GM18502 (cell line): ENCODE measurements around the gene GALNTL6.
"Not testable (repeated sequence)": the region's sequence is repeated elsewhere in the genome, so short reads cannot be mapped to it uniquely, and the experiment has no call there.

Experiments
- ATAC-seq: cut with Tn5 transposase; IDR thresholded peaks from one replicate; pipeline ENCODE4 v1.9.1; 2021; ENCODE audit warnings: mild to moderate bottlenecking; ENCODE audit not compliant: unreplicated experiment, poor library complexity

Gene GALNTL6

GRCh38 chr4:173018446-173018845, 1205.2 kb downstream of the GALNTL6 start:
- ATAC-seq: no peak

- no peak for ATAC-seq
These were observed 1206.5 kb downstream of the GALNTL6 start for GRCh38 chr4:173019664-173020063.

DNA sequence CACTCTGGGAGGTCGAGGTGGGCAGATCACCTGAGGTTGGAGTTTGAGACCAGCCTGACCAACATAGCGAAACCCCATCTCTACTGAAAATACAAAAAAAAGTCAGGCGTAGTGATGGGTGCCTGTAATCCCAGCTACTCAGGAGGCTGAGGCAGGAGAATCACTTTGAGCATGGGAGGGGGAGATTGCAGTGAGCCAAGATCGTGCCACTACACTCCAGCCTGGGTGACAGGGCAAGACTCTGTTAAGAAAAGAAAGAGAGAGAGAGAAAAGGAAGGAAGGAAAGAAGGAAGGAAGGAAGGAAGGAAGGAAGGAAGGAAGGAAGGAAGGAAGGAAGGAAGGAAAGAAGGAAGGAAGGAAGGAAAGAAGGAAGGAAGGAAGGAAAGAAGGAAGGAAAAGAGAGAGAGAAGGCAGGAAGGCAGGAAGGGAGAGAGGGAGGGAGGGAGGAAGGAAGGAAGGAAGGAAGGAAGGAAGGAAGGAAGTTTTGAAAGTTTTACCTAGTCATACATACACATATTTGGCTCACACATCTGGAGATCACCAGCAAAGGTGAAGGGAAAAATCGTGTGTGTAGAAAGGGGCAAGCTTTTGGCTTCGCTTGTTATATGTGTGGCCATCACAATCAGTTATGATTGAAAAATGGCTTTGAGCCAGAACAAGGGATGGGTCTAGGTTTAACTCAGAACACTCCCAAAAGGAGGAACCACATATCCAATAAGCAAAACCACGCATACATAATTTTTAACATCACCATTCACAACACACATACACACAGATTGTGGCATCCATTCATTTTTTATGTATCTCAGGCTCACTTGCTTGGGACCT, 1208.8 kb downstream of the GALNTL6 start:
- not testable (repeated sequence) for ATAC-seq

- ATAC-seq: no peak
These were observed 1211.0 kb downstream of the GALNTL6 start for GRCh38 chr4:173024203-173024602.

- peak; percentile 87 for ATAC-seq
These were observed 1211.9 kb downstream of the GALNTL6 start for GRCh38 chr4:173025131-173025530.

DNA sequence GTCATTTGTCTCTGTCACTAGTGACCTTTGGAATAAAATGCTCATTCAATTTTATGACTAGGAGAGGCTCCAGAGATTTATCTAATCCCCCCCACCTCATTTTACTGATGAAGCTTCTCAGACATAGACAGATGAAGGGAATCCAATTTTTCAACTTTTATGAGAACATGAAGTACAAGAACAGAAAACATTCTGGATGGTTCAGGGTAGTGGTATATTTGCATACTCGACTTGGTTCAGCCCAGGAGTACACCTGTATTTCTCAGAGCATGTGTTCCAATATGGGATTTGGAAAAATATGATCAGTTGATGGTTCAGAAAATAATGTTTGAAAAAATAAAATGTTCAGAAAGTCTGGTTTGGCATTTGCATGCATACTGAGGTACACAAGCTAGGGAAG, 1224.0 kb downstream of the GALNTL6 start:
- ATAC-seq: no peak

DNA sequence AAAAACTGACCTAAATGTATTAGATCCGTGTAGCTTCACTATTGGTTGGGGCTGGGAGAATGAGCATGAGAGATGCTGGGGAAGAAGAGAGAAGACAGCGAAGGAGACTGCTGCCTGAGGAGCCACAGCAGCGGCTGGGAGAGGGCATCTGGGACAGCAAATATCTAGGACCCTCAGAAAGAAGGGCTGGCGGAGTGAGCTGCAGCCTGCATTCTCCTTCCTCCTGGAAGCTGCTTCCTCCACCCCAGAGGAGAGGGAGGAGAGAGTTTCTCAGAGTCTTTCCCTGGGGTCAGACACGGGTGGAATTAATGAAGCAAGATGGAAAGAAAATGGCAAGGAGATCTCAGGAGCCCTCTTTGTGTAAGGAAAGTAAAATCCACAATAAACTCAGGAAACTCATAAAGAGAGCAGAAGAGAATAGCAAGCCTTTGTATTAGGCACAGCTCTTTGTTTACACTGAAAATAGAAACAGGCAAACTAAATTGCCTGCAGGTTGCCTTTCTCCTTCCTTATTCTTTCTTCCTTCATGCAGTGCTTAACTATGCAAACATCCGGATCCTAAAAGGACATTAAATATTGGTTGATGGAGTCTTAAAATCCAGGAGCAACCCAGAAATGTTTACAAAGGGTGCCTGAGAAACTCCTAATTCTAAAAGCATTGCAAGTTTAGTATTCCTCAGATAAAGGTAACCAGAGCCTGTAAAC, 1225.1 kb downstream of the GALNTL6 start:
- ATAC-seq: no peak

DNA sequence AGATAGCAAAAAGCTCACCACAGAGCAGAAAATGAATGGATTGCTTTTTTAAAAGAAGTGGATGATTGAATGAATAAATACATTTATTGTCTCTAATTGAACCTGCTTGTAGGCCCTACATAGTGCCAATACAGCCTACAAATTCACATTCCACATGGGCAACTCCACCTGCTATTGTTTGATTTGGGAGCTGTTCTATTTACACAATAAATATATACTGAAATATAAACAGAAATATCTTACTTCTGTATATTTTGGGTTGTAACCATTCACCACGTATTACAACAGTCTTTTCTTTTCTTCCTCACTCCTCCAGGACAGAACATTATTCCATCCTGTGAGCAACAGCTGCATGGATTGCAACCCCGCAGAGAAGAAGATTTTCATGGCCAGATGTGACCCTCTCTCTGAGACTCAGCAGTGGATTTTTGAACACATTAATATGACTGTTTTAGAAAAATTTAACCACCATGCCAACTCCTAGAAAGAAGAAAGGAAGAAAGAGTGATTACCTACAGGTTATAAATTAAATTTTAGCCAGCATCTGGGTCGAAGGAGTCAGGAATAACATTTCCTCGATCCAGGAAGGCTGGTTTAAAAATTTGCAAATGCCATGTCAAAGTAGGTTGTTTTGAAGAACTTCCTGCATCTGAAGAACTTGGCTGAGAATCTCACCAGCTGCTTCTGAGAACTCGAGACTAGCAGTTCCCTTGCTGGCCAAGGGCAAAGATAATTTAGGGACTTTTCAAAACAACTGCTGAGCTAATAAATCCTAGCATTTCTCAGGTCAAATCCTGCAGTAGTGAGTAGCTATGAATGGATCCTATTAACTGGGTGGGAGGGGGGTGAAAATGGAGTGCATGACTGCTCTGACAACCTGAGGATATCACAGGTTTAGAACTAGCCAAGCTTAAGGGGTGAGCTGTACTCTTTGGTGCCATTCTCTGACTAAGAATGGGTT, 1226.7 kb downstream of the GALNTL6 start:
- ATAC-seq: peak; percentile 67

GRCh38 chr4:173041482-173041881, 1228.3 kb downstream of the GALNTL6 start:
- ATAC-seq: no peak

DNA sequence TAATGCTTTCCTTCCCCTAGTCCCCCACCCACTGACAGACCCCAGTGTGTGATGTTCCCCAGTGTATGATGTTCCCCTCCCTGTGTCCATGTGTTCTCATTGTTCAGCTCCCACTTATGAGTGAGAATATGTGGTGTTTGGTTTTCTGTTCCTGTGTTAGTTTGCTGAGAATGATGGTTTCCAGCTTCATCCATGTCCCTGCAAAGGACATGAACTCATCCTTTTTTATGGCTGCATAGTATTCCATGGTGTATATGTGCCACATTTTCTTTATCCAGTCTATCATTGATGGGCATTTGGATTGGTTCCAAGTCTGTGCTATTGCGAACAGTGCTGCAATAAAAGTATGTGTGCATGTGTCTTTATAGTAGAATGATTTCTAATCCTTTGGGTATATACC, 1228.9 kb downstream of the GALNTL6 start:
- not testable (repeated sequence) for ATAC-seq

DNA sequence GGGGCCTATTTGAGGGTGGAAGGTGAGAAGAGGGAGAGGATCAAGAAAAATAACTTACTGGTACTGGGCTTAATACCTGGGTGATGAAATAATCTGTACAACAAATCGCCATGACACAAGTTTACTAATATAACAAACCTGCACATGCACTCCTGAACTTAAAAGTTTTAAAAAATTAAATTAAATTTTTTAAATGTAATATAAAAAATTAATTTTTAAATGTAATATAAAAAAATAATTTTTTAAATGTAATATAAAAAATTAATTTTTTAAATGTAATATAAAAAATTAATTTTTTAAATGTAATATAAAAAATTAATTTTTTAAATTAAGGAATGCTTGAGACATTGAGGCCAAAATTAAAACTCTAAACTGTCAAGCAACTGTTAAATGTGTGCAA, 1231.1 kb downstream of the GALNTL6 start:
- no peak for ATAC-seq

DNA sequence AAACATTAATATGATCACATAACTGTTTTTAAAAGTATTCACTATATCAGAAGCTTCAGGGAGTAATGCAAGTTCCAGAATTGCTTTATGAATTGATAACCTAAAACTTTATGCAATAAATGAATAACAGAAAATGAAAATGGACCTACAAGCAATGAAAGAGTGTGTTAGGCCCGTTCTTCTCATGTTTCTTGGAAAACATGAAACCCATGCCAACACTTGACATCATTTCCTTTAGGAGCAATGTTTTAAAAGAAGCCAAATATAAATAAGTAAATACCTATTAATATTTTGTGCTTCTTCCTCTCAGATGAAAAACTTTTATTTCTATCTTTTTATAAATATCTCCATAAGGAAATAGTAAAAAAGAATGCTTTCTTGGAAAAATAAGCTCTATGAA, 1232.4 kb downstream of the GALNTL6 start:
- ATAC-seq: no peak

DNA sequence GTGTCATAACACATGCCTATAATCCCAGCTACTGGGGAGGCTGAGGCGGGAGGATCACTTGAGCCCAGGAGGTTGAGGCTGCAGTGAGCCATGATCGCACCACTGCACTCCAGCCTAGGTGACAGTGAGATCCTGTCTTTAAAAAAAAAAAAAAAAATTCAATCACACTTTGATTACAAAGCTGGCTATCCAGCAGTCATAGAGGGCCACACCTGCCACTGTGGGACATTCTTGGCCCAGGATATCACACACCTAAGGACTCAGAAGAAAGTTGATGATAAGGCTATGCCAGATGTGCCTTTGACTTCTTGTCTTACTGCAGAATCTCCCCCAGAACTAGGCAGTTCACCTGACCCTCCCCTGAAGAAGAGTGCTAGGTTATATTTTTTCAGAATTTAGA, 1232.9 kb downstream of the GALNTL6 start:
- no peak for ATAC-seq

DNA sequence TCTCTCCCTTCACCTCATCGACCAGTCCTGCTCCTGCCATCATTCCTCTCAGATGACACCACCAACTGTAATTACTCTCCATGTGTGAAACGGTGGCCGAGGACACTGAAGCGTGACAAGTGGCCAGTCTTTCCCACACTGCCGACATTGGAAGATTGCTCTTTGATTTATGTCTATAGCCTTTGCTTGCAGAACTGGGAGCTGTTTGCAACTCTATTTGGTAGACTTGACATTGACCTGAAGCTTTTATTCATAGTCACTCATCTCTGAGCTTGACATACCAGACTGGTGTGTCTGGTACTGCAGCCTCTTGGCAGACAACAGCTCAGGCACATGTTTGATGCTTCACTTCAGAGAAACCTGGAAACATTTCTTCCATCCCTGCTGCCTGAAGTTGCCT, 1233.6 kb downstream of the GALNTL6 start:
- ATAC-seq: no peak

DNA sequence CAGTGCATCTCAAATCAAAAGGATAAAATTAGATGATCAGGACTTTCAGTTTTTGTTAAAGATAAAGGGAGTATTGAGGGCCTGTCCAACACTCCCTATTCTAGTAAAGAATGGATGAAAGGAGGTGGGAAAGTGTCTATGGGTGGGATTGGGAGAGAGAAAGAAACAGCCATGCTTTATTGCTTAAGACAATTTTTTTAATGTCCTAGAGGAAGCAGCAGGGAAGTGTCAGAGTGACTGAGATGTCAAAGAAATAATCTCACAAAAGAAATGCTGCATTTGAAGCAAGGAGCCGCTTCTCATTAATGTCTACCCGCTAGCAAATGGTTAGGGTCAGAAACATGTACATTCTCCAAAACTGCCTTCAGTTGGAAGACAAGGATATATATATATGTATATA, 1238.0 kb downstream of the GALNTL6 start:
- no peak for ATAC-seq

GRCh38 chr4:173051716-173052115, 1238.5 kb downstream of the GALNTL6 start:
- no peak for ATAC-seq

GRCh38 chr4:173052439-173052838, 1239.2 kb downstream of the GALNTL6 start:
- no peak for ATAC-seq

DNA sequence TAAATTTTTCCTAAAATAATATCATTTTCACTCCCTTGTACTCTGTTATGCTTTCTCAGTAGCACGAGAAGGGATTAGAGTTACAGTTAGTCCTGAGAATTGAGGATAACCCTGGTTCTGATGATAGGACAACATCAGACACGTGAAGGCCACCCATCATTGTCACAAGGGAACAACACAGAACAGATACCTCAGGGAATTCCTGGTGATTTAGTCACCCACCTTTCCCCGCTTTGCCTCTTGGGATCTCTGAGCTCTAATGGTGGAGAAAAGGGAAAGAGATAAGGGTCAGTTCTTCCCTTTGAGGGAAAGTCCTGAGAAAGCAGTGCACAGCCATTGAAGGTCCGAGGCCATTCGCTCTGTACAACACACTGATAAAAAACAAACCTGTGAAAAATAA, 1243.1 kb downstream of the GALNTL6 start:
- ATAC-seq: no peak

DNA sequence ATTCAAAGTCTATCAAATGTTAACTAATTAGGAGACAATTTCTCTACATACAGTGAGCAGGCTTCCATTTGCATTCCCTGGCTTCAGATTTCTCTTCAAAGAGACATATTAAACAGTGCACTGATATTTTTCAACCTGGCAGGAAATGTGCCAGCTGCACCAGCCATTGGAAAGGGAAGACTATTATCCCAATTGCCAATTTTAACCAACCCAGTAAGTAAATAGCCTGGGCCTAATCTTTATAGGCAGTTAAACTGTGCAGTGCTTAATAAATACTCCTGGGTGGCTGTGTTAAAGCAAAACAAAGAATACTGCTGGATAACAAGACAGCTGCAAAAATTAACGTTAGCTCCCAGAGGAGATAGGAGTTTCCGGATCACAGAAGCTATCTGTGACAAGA, 1243.5 kb downstream of the GALNTL6 start:
- ATAC-seq: no peak

DNA sequence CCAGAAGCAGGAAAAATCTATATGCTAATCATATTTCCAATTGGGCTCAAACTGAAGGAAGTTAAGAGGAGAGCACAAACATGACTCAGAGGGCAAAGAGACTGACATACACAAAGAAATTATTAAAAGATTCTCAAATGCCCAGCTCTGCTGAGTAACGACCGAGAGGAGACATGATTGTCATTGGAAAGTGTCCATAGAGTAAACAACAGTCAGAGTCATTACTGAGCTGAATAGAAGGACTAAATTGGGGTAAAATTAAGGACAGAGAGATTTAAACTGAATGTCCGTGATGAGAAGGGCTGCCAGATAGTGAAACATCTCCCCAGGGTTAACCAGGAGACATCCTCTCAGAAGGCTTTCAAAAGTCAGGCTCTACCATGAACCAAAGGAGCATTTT, 1244.2 kb downstream of the GALNTL6 start:
- no peak for ATAC-seq

DNA sequence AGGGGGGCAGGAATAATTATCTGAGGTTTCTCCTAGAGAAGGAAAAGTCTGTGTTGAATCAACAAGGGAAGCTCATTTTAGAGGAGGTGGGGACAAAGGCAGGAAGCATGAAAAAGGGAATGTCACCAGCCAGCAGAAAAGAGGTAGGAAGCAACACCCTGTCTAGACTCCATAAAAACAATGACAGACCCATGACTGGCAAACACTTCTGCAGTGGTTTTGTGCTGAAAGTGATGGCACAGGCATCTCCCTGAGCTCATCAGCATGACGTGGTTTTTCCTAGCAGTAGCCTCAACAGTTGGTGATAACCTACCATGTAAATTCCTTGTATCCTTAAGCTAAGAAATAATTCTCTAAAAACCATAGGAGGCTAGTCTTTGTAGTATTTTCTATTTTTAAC, 1244.7 kb downstream of the GALNTL6 start:
- no peak for ATAC-seq
